ENCODE data around the gene CCDC38. TPM values are rescaled to one million over a fixed set of nuclear protein-coding genes. Genes with fewer than 3 reads are reported as not detected.
A peak's percentile ranks its signal among the peaks of the same experiment; 100 is the strongest.
"Not testable (repeated sequence)": the region's sequence is repeated elsewhere in the genome, so short reads cannot be mapped to it uniquely, and the experiment has no call there.

Gene CCDC38
- total RNA-seq, 1 donor from 2014 or later: not detected

DNA sequence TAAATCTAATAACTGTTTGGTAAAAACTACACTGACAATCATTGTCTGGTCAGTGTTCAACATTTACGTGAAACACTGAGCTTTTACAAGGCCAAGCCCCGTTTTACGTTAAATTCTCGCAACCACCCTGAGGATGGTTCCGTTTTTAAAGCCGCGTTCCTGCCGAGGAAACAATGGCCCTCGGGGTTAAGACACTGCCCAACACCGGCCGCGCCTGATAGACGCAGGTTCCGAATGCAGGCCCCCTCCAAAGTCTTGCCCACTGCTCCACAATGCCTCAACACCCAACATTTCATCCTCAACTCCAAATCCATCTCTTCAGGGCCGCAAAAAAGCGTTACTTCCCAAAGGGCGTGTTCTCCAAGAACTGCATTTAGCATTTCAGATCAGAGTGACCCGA, 84.6 kb downstream of the CCDC38 start:
- Mint-ChIP-seq H3K4me1 (ENCODE audit: low read depth) (peaks cover 10% of the 10 kb centered on the region), H3K9me3 (ENCODE audit: low read depth) (peaks cover 2% of the 10 kb centered on the region), H3K27ac (ENCODE audit: unreplicated experiment) (no peak overlapping the region), H3K27me3 (ENCODE audit: low read depth) (peaks cover 8% of the 10 kb centered on the region), H3K36me3 (ENCODE audit: low read depth) (peaks cover 12% of the 10 kb centered on the region), H3K4me3 (ENCODE audit: unreplicated experiment) (no peak overlapping the region)
- TF ChIP-seq, protein P1, sequence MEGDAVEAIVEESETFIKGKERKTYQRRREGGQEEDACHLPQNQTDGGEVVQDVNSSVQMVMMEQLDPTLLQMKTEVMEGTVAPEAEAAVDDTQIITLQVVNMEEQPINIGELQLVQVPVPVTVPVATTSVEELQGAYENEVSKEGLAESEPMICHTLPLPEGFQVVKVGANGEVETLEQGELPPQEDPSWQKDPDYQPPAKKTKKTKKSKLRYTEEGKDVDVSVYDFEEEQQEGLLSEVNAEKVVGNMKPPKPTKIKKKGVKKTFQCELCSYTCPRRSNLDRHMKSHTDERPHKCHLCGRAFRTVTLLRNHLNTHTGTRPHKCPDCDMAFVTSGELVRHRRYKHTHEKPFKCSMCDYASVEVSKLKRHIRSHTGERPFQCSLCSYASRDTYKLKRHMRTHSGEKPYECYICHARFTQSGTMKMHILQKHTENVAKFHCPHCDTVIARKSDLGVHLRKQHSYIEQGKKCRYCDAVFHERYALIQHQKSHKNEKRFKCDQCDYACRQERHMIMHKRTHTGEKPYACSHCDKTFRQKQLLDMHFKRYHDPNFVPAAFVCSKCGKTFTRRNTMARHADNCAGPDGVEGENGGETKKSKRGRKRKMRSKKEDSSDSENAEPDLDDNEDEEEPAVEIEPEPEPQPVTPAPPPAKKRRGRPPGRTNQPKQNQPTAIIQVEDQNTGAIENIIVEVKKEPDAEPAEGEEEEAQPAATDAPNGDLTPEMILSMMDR (IDR thresholded peaks at IDR 0.05): no peak
- no peak for DNase-seq (ENCODE audit: low spot score)

DNA sequence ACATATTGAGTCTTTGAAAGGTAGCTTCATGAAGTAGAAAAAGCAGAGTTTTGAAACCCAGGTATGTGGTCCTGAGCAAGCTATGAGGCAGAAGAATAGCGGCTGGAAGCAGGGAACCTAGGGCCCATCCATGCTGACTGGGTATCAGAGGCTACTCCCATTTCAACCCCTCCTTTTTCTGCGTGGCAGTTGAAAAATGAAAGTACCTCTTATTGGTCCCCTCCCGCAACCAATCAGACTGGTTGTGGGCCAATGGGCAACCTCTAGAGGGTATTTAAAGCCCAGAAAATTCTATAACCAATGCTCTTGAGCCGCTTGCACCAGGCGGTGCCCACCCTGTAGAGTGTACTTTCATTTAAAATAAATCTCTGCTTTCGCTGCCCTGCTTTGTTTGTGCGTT, 85.3 kb downstream of the CCDC38 start:
- Mint-ChIP-seq H3K27me3 (ENCODE audit: low read depth) (peaks cover 12% of the 10 kb centered on the region), H3K9me3 (ENCODE audit: low read depth) (no peaks in the 10 kb centered on the region), H3K4me1 (ENCODE audit: low read depth) (peaks cover 10% of the 10 kb centered on the region), H3K36me3 (ENCODE audit: low read depth) (peaks cover 7% of the 10 kb centered on the region), H3K4me3 (ENCODE audit: unreplicated experiment) (no peak overlapping the region), H3K27ac (ENCODE audit: unreplicated experiment) (no peak overlapping the region)
- DNase-seq (ENCODE audit: low spot score): no peak
- TF ChIP-seq, protein P1 (IDR thresholded peaks at IDR 0.05): no peak

DNA sequence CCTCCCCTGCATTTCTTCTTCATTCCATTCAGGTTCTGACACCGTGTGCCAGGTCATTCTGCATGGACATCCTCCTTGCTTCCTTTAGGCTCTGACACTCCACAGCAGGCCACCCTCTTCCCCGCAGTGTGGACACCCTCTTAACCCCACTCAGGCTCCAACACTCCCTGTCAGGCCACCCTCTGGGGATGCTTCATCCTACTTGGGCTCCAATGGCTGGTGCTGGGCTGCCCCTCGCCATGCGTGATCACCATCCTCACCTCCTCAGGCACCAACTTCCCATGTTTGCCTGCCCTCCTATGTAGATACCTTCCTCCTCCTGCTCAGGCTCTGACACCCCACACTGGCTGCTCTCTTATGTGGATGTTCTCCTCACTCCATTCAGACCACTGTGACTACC, 90.3 kb downstream of the CCDC38 start:
- no peak overlapping the region for H3K27ac Mint-ChIP-seq (ENCODE audit: unreplicated experiment)
- no peaks in the 10 kb centered on the region for H3K4me1 Mint-ChIP-seq (ENCODE audit: low read depth)
- H3K36me3 Mint-ChIP-seq (ENCODE audit: low read depth): peaks cover 2% of the 10 kb centered on the region
- no peak overlapping the region for H3K4me3 Mint-ChIP-seq (ENCODE audit: unreplicated experiment)
- H3K27me3 Mint-ChIP-seq (ENCODE audit: low read depth): peaks cover 15% of the 10 kb centered on the region
- DNase-seq (ENCODE audit: low spot score): no peak
- no peaks in the 10 kb centered on the region for H3K9me3 Mint-ChIP-seq (ENCODE audit: low read depth)
- TF ChIP-seq, protein P1 (IDR thresholded peaks at IDR 0.05): no peak

DNA sequence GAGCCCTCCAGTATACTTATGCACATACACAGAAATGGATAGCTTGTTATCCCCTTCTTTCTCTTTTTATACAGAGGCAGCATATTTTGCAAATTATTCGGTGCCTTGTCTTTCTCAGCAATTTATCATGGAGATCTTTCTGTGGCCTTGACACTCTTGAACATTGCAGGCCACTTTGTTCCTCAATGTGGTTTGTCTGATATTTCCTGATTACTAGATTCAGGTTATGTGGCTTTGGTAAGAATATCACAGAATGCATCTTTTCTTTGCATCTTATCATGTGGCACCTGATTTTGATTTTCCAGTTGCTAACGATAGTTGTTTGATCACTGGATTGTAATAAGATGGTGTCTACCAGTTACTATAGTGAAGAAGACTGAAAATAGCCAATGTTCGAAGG, 90.8 kb downstream of the CCDC38 start:
- H3K27ac Mint-ChIP-seq (ENCODE audit: unreplicated experiment): no peak overlapping the region
- H3K4me1 Mint-ChIP-seq (ENCODE audit: low read depth): no peaks in the 10 kb centered on the region
- no peak overlapping the region for H3K4me3 Mint-ChIP-seq (ENCODE audit: unreplicated experiment)
- H3K36me3 Mint-ChIP-seq (ENCODE audit: low read depth): peaks cover 2% of the 10 kb centered on the region
- TF ChIP-seq, protein P1 (IDR thresholded peaks at IDR 0.05): no peak
- H3K9me3 Mint-ChIP-seq (ENCODE audit: low read depth): no peaks in the 10 kb centered on the region
- no peak for DNase-seq (ENCODE audit: low spot score)
- H3K27me3 Mint-ChIP-seq (ENCODE audit: low read depth): peaks cover 15% of the 10 kb centered on the region

DNA sequence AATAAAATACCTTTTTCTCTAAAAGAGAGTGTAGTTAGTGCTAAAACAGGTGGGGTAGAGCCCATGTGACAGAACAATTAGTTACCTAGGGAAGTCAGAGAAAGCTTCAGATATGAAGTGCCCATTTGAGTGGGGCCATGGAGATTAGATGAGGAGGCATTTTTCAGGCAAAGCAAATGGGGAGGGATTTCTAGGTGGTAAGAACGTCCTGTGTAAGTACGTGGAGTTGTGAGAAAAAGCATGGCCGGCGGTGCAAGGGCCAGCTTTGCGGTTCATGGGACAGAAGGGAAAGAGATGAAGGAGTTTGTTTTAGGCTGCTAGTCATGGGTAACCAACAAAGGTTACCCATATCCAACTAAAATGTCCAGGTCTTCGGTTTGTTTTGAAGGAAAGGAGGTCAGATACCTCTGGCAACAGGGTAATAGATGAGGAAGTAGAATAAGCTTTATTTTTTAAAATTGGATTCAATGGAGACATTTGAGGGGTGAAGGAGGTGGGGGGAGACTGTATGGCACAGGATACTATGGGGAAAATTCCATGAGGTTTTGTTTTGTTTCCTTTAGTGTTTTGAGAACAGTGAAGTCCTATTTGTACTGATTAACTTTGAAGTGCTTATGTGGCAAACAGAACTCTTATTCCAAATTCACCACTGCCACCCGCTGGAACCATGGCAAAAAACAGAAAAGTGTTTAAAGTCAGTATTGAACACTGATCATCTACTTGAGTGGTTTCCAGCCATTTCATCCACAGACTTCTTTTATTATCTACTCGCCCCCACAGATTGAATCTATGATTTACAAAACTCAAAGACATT, 93.6 kb downstream of the CCDC38 start:
- no peaks in the 10 kb centered on the region for H3K9me3 Mint-ChIP-seq (ENCODE audit: low read depth)
- H3K4me1 Mint-ChIP-seq (ENCODE audit: low read depth): no peaks in the 10 kb centered on the region
- TF ChIP-seq, protein P1 (IDR thresholded peaks at IDR 0.05): peak; percentile 77
- DNase-seq (ENCODE audit: low spot score): no peak
- H3K36me3 Mint-ChIP-seq (ENCODE audit: low read depth): peaks cover 2% of the 10 kb centered on the region
- H3K27me3 Mint-ChIP-seq (ENCODE audit: low read depth): peaks cover 17% of the 10 kb centered on the region
- H3K4me3 Mint-ChIP-seq (ENCODE audit: unreplicated experiment): no peak overlapping the region
- H3K27ac Mint-ChIP-seq (ENCODE audit: unreplicated experiment): no peak overlapping the region

DNA sequence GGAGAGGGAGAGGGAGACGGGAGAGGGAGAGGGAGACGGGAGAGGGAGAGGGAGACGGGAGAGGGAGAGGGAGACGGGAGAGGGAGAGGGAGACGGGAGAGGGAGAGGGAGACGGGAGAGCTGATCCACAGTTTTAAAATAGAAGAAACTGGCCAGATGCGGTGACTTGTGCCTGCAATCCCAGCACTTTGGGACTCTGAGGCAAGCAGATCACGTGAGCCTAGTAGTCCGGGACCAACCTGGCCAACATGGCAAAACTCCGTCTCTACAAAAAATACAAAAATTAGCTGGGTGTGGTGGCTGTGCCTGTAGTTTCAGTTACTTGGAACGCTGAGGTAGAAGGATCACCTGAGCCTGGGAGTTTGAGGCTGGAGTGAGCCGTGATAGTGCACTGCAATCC, 100.0 kb downstream of the CCDC38 start:
- H3K27ac Mint-ChIP-seq (ENCODE audit: unreplicated experiment); DNase-seq (ENCODE audit: low spot score); H3K9me3 Mint-ChIP-seq (ENCODE audit: low read depth); H3K4me3 Mint-ChIP-seq (ENCODE audit: unreplicated experiment); H3K4me1 Mint-ChIP-seq (ENCODE audit: low read depth); H3K36me3 Mint-ChIP-seq (ENCODE audit: low read depth): not testable (repeated sequence)
- H3K27me3 Mint-ChIP-seq (ENCODE audit: low read depth): peaks cover 15% of the 10 kb centered on the region
